Parathyroid adenoma (tissue), 2 donors: ENCODE results near the gene SPACA5.
"Not testable (repeated sequence)": the region's sequence is repeated elsewhere in the genome, so short reads cannot be mapped to it uniquely, and the experiment has no call there.

Experiments used
- H2AFZ ChIP-seq: fragments of 300-600 bp; sonication (generic); one replicate; pipeline ENCODE4 v1.7.0; 2017; ENCODE audit warnings: antibody characterized with exemption, mild to moderate bottlenecking
- H3K27ac ChIP-seq: fragments of 300-600 bp; sonication (generic); one replicate; pipeline ENCODE4 v1.7.0; 2017
- H3K27me3 ChIP-seq: fragments of 300-600 bp; sonication (generic); one replicate; pipeline ENCODE4 v1.7.0; 2017; ENCODE audit warnings: low read length; ENCODE audit not compliant: control insufficient read depth, insufficient read depth
- H3K36me3 ChIP-seq: fragments of 300-600 bp; sonication (generic); one replicate; pipeline ENCODE4 v1.7.0; 2017; ENCODE audit warnings: low read length; ENCODE audit not compliant: control insufficient read depth, insufficient read depth
- H3K4me1 ChIP-seq: fragments of 300-600 bp; sonication (generic); one replicate; pipeline ENCODE4 v1.7.0; 2017; ENCODE audit warnings: control low read depth
- H3K4me2 ChIP-seq: fragments of 300-600 bp; sonication (generic); one replicate; pipeline ENCODE4 v1.7.0; 2017; ENCODE audit warnings: low read length
- H3K4me3 ChIP-seq: fragments of 300-600 bp; sonication (generic); one replicate; pipeline ENCODE4 v1.7.0; 2017; ENCODE audit warnings: low read depth, low read length
- H3K79me2 ChIP-seq: fragments of 300-600 bp; sonication (generic); one replicate; pipeline ENCODE4 v1.7.0; 2017; ENCODE audit warnings: control low read depth
- H3K9ac ChIP-seq: fragments of 300-600 bp; sonication (generic); one replicate; pipeline ENCODE4 v1.7.0; 2017; ENCODE audit warnings: mild to moderate bottlenecking
- H3K9me3 ChIP-seq: fragments of 300-600 bp; sonication (generic); one replicate; pipeline ENCODE4 v1.7.0; 2017; ENCODE audit warnings: low read length; ENCODE audit not compliant: control insufficient read depth
- CTCF ChIP-seq: fragments of 300-600 bp; sonication (generic); IDR thresholded peaks from one replicate; pipeline ENCODE4 v1.7.0; 2017; ENCODE audit warnings: antibody characterized with exemption, mild to moderate bottlenecking
- donor health status: primary hyperparathyroidism.

Gene SPACA5

GRCh38 chrX:48025561-48025960 is 18.8 kb downstream of the SPACA5 start:
- Histone ChIP-seq H3K4me2 (no peak overlapping the region), H3K27ac (no peak overlapping the region), H2AFZ (no peak overlapping the region), H3K79me2 (no peaks in the 10 kb centered on the region), H3K9ac (no peak overlapping the region), H3K9me3 (no peaks in the 10 kb centered on the region), H3K36me3 (no peaks in the 10 kb centered on the region), H3K4me1 (no peaks in the 10 kb centered on the region), H3K27me3 (no peaks in the 10 kb centered on the region), H3K4me3 (no peak overlapping the region)
- peak; percentile 57 for TF ChIP-seq CTCF

GRCh38 chrX:48027545-48027944 is 20.8 kb downstream of the SPACA5 start:
- not testable (repeated sequence) for H3K9me3 ChIP-seq, H3K4me2 ChIP-seq, H3K9ac ChIP-seq, H2AFZ ChIP-seq, H3K79me2 ChIP-seq, H3K27me3 ChIP-seq, H3K4me1 ChIP-seq, H3K27ac ChIP-seq, H3K4me3 ChIP-seq, H3K36me3 ChIP-seq

- no peak overlapping the region for H3K27ac ChIP-seq
- H3K36me3 ChIP-seq, result no peaks in the 10 kb centered on the region
- no peaks in the 10 kb centered on the region for H3K27me3 ChIP-seq
- H3K9me3 ChIP-seq, result no peaks in the 10 kb centered on the region
- H3K4me2 ChIP-seq, result no peak overlapping the region
- H3K9ac ChIP-seq, result no peak overlapping the region
- TF ChIP-seq CTCF, result no peak
- H2AFZ ChIP-seq, result no peak overlapping the region
- no peak overlapping the region for H3K4me3 ChIP-seq
- H3K79me2 ChIP-seq, result no peaks in the 10 kb centered on the region
- H3K4me1 ChIP-seq, result no peaks in the 10 kb centered on the region
These were observed 21.3 kb downstream of the SPACA5 start for GRCh38 chrX:48028091-48028490.

- Histone ChIP-seq H3K9me3 (no peaks in the 10 kb centered on the region), H3K36me3 (no peaks in the 10 kb centered on the region), H3K9ac (no peak overlapping the region), H2AFZ (no peak overlapping the region), H3K27ac (no peak overlapping the region), H3K27me3 (no peaks in the 10 kb centered on the region), H3K4me2 (no peak overlapping the region), H3K4me3 (no peak overlapping the region), H3K79me2 (no peaks in the 10 kb centered on the region), H3K4me1 (no peaks in the 10 kb centered on the region)
- no peak for TF ChIP-seq CTCF
These were observed 23.4 kb downstream of the SPACA5 start for GRCh38 chrX:48030237-48030636.

GRCh38 chrX:48030641-48031173 is 23.9 kb downstream of the SPACA5 start:
- H3K4me1 ChIP-seq, H3K4me2 ChIP-seq, H3K36me3 ChIP-seq, H3K79me2 ChIP-seq, H3K27ac ChIP-seq, H3K9ac ChIP-seq, H3K4me3 ChIP-seq, H2AFZ ChIP-seq, H3K27me3 ChIP-seq, H3K9me3 ChIP-seq: not testable (repeated sequence)

GRCh38 chrX:48035891-48036290 is 29.1 kb downstream of the SPACA5 start:
- no peaks in the 10 kb centered on the region for H3K36me3 ChIP-seq
- H3K9me3 ChIP-seq, result no peaks in the 10 kb centered on the region
- no peaks in the 10 kb centered on the region for H3K27me3 ChIP-seq
- no peak overlapping the region for H3K4me2 ChIP-seq
- H3K9ac ChIP-seq, result no peak overlapping the region
- no peak for TF ChIP-seq CTCF
- H3K27ac ChIP-seq, result no peak overlapping the region
- no peak overlapping the region for H3K4me3 ChIP-seq
- H3K79me2 ChIP-seq, result no peaks in the 10 kb centered on the region
- H3K4me1 ChIP-seq, result no peaks in the 10 kb centered on the region
- H2AFZ ChIP-seq, result no peak overlapping the region
